GM18907 (cell line): Measurements from ENCODE around the gene PLXNB1.
"Not testable (repeated sequence)": the region's sequence is repeated elsewhere in the genome, so short reads cannot be mapped to it uniquely, and the experiment has no call there.

Experiments
- ATAC-seq: cut with Tn5 transposase; IDR thresholded peaks from one replicate; pipeline ENCODE4 v1.9.1; 2021; ENCODE audit warnings: mild to moderate bottlenecking, moderate library complexity; ENCODE audit not compliant: unreplicated experiment

PLXNB1 gene

GRCh38 chr3:48407542-48408099 is 22.3 kb downstream of the PLXNB1 start:
- no peak for ATAC-seq

- no peak for ATAC-seq
These were observed 23.1 kb downstream of the PLXNB1 start for GRCh38 chr3:48406443-48407431.

DNA sequence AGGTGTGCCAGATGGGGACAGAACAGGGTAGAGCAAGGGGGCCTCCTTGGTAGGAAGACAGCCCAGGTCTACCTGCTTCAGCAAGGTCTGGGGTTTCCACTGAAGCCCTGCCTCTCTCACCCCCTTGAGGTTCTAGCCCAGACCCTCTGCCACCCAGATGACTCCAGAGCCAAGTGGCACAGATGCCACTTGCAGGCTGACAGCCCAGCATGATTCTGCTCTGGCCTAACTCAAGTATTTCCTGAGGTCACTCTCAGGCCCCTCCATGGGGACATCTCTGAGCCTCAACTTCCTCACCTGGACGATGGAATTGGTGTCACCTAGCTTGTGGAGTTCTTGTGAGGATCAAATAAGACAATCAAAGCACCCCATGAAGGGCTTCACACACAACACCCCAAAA is 23.9 kb downstream of the PLXNB1 start:
- ATAC-seq = no peak

DNA sequence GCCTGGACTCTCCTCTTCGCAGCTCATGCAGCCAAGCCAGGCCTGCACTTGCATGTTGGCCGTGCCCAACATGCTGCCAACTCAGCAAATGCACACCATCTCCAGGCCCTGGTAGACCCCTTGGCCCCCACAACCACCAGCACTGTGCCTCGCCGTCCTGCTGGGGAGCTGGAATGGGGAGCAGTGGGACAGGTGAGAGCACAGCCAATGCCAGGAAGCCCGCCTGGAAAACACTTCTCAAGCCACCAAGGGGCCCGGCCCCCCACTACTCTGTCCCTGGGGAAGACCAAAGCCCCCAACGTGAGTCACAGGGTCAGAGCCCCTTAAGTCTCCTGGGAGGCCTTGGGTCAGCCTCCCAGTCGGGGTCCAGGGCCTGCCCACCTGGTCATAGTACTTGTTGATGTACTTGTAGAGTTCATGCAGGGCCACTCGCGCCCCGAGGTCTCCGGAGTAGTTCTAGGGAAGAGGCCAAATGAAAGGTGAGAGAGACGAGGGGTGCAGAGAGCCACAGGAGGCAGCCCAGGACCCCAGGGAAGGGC is 24.5 kb downstream of the PLXNB1 start:
- no peak for ATAC-seq

DNA sequence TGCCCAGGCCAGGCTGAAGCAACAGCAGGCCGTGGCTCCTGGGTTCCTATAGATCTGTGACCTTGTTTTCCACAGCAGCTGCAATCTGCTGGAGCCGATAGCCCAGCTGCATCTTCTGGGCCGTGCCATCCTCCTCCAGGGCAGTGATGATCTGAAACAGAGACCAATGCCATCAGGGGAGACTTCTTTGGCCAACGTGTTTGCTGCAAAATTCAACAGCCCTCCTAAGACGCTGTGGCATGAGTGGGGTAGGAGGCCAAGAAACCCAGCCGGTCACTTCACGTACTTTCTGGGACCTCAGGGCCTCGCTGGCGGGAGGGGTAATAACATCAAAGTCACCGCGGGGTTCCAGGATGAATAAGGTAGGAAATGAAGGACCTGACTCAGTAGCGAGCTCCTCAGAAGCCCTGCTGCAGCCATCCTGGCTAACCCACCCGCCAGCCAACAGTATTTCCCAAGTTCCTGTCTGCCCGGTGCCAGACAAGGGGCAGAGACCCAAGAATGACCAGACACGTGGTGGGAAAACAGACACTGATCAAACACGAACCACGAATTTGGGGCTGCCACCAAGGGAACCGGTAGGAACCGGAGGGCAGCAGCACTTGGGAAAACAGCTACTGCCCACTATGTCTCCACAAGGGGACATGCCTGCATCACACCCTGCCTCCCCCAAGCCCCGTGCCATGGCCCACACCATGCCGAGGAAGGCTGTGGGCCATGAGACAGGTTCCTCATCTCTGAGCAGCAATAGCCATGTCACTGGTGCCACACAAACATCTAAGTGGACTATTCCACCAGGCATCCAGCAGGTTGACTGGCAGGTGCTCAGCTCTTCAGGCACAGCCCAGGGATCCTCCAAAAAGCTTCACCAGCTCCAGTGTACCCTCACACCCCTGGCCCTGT is 25.2 kb downstream of the PLXNB1 start:
- no peak for ATAC-seq

DNA sequence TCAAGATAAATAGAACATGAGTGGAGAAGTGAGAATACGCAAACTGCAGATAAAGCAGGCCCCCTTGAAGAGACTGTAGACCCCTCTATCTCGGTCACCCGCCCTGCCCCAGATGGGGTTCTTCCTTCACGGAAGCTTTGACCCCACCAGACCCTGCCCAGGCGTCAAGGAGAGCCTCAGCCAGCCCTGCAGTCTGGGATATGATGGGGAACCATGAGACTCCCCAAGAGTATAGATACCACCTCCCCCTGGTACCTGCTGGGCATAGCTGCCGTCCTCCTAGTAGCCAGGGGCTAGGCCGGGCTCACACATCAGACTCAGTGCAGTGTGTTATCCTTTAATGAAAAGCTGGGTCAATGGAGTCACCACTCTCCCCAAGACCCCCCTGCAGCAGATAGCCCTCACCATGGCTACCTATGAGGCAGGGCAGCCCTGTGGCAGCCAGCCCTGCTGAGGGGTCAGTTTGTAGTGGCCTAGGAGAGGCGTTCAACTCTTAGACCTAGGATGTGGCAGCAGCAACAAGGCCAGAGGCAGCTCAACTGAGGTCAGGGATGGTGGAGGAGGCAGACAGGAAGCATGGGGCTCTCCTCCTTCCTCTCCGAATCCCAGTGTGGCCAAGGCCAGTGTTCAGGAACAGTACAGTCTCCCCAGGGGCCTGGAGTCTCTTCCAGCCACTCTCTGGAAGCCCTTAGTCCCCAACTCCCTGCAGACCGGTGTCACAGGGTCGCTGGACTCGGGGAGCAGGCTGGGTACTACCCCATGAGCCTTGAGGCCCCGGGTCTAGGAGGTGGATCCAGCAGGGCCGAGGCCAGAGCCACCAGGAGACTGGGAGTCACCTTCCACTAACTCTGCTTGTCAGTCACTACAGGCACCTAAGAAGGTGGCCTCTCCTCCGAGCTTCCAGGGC is 26.1 kb downstream of the PLXNB1 start:
- ATAC-seq = no peak

DNA sequence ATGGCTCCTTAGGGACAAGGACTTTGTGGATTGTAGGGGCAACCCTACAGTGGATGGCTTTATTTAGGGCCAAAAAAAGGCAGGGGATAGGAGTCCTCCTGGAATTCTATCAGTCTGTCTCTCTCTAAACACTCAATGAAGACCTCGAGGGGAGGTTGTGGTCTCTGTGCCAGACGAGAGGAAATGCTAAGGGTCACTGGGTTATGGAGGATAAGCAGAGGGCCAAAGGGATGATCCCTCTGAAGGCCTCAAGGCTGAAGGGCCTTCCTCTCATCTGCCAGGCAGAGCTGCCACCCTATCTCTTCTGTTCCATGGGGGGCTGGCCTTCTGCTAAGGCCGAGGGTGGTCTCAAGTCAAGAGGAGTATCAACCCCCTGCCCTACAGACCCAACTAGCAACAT is 27.0 kb downstream of the PLXNB1 start:
- ATAC-seq = no peak

DNA sequence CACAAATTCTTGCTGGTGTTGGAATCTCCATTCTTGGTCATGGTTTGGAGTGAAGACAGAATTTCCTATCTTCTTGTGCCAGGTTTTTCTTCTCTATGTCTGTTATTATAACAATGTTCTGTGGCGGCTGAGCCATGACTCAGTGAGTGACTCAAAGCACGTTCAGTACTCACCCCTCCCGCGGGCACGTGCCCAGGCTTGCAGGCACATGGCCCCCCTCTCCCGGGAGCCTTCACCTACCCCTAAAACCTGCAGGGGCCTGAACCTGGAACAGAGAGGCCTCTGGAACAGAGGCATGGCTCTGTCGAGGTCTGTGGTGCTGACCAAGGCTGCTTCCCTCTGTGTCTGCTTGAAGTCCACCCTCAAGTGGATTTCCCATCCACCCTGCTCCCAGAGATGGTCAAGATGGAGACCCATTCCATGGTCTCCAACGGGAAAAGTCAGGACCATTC is 27.6 kb downstream of the PLXNB1 start:
- ATAC-seq = no peak

- not testable (repeated sequence) for ATAC-seq
These were observed 28.4 kb downstream of the PLXNB1 start for GRCh38 chr3:48401434-48401901.

GRCh38 chr3:48400824-48401433 is 29.0 kb downstream of the PLXNB1 start:
- ATAC-seq = no peak

GRCh38 chr3:48399387-48400172 is 30.3 kb downstream of the PLXNB1 start:
- ATAC-seq = no peak

DNA sequence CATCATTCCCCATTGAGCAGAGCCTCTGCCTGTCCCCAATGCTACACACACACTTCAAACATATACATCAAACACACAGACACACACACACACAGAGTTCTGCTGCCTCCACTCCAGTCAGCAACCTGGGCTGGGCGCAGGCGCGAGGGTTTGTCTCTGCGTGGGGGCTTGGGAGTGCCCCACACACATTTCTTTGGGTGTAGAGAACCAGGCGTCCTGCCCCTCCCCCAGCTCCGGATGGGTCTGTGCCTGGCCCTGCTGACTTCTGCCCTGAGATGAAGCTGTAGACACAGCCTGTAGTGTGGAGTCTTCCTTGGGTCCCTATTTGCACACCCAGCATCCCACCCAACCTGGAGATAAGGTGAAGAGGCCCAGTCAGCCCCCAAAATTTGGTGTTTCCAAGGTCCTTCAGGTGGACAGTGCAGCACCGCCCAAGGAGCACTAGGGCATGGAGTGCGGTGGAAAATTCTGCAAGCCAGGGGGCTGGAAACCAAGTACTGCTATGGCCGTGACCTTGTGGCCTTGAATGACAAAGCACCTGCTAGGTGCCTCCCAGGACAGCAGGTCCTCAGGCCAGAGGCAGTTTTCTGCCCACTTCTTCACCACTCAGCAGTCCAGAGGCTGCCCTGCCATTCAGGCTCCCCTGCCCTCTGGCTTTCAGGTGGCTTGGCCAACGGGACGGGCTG is 31.0 kb downstream of the PLXNB1 start:
- no peak for ATAC-seq

DNA sequence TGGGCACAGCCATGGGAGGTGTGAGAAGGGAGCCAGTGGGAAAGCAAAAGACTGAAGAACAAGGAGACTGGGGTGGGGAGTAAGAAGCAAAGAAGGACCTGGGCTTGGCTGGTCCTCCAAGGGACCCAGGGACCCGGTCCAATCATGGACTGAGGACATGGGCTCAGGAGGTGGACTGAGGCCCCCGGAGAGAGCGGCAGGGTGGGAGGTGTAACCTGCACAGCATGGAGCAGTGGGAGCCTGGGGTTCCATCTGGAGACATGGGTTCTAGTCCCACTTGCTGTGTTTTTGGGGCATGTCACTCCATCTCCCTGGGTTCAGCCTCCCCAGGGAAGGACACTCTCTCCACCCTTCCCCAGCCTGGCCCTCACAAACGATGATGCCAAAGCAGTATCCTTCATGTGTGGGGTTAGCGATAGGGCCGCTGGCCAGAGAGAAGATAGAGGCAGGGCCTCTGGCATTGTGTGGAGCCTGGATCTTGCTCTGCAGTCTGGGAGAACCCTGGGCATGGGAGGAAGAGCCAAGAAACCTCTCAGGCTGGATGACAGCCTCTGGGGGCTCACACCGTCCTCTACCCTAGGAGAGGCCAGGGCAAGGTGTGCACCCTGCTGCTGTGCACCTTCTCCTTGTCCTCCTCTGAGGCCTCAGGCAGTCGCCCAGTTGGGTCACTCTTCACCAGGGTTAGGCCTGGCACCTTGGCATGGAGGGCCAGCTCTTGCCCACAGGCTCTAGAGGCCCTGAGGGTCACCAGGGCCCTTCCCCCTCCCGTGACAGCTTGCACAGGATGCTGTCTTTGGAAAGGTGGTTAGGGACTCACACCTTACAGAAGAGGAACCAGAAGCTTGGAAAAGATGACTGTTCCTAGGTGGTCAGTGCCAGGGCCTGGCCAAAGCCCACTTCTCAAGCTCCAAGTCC is 31.9 kb downstream of the PLXNB1 start:
- ATAC-seq = no peak

DNA sequence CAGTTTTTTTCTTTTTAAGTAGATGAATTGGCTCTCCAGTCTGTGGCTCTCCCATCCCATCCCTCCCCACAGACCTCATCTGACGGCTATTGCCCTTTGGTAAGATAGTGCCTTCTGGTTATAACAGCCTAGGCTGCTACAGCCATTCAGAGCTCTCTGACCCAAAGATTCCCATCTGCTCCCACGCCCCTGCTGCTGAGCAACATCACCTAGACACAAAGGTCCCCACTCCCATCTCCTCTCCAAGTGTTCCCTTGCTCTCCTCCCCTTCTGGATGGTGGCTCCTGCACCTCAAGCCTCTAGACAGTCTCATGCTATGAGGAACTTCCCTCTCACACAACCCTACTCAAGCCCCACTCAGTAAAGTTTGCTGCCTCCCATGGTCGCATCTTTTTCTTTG is 34.2 kb downstream of the PLXNB1 start:
- ATAC-seq = no peak

- ATAC-seq = no peak
These were observed 35.5 kb downstream of the PLXNB1 start for GRCh38 chr3:48394391-48394790.

- ATAC-seq = no peak
These were observed 40.9 kb downstream of the PLXNB1 start for GRCh38 chr3:48388966-48389365.

DNA sequence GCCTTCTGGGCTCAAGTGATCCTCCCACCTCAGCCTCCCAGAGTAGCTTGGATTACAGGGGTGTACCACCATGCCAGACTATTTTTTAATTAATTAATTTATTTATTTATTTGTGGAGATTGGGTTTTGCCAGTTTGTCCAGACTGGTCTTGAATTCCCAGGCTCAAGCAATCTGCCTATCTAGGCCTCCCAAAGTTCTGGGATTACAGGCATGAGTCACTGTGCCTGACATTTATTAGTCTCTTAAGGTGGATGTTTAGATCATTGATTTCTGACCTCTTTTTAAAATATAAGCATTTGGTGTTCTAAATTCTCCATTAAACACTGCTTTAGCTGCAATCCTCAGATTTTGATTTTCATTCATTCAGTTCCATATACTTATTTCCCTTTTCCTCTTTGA is 42.3 kb downstream of the PLXNB1 start:
- no peak for ATAC-seq
